Measurements from ENCODE around the gene TBL1XR1. TPM values are rescaled to one million over a fixed set of nuclear protein-coding genes. Genes with fewer than 3 reads are reported as not detected.

Gene TBL1XR1
- total and polyA plus RNA-seq, 2 of the 8 experiments (the other 6 are each of a cell fraction or from before 2014, with no cell fraction given), result 28.1 to 147 TPM

DNA sequence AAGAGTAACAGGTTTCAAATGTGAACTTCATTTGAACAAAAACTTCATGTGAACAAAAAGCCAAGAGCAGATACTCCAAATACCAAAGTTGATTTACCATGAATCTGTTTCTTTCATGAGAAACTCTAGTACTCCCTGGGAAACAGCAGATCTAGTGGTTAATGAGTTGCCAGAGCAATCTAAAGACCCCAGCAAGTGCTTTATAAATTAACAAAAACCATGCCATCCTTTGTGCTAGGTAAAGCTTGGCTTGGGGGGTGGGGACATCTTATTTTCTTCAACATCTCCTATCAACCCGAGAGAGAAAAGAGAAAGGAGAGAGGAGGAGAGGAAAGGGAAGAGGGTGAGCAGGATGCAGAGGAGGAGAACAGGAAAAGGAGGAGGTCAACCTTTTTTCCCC lies 100.7 kb downstream of the TBL1XR1 start:
- Histone ChIP-seq H3K79me1 (ENCODE audit: low read depth, low read length) (peaks cover 4% of the 10 kb centered on the region; the same call in 1 of the 2 replicates), H3K79me2 (ENCODE audit: control insufficient read depth in 1 of 2, insufficient read depth in 2 of 2, low read length in 2 of 2) (peaks cover 24 to 99% of the 10 kb centered on the region in 2 experiments), H3K4me3 (ENCODE audit: extremely low read depth in 1 of 4, insufficient read depth in 2 of 4, low read depth in 3 of 4, low read length in 4 of 4) (no peak overlapping the region), H3K4me2 (ENCODE audit: insufficient read depth in 1 of 2, low read depth in 2 of 2, low read length in 2 of 2) (no peak overlapping the region), H3K14ac (ENCODE audit: insufficient read length) (no peak overlapping the region), H3K18ac (ENCODE audit: extremely low read depth, low read length) (no peak overlapping the region), H2BK120ac (replicated peaks; ENCODE audit: low read depth, low read length) (no peak overlapping the region), H2BK5ac (ENCODE audit: low read depth, low read length) (no peak overlapping the region), H3K4ac (replicated peaks; ENCODE audit: insufficient read length, low read depth, low read length) (no peak overlapping the region), H4K20me1 (replicated peaks in 1 of 2; ENCODE audit: control insufficient read depth in 1 of 2, insufficient read depth in 2 of 2, low read length in 2 of 2) (peaks cover 0 to 5% of the 10 kb centered on the region in 2 experiments), H2BK12ac (ENCODE audit: low read depth, low read length) (no peak overlapping the region), H2AFZ (ENCODE audit: low read length) (no peak overlapping the region), H2BK15ac (ENCODE audit: low read length) (no peak overlapping the region), H4K5ac (ENCODE audit: insufficient read length, low read depth, low read length) (no peak overlapping the region), H3K23ac (ENCODE audit: insufficient read length) (no peak overlapping the region), H3K23me2 (ENCODE audit: low read depth, low read length) (no peaks in the 10 kb centered on the region; the same call in 1 of the 2 replicates), H3K27ac (ENCODE audit: low read depth, low read length) (no peak overlapping the region), H4K91ac (replicated peaks; ENCODE audit: insufficient read length, low read length) (no peak overlapping the region), H2BK20ac (ENCODE audit: low read length) (no peak overlapping the region), H2AK5ac (ENCODE audit: low read depth, low read length) (no peak overlapping the region), H3K27me3 (replicated peaks in 1 of 4; ENCODE audit: control insufficient read depth in 3 of 4, extremely low read depth in 1 of 4, insufficient read depth in 3 of 4, low read length in 3 of 4) (no peaks in the 10 kb centered on the region), H3K56ac (replicated peaks; ENCODE audit: insufficient read length, low read depth, low read length) (no peak overlapping the region), H3K4me1 (replicated peaks in 1 of 4; ENCODE audit: control insufficient read depth in 3 of 4, insufficient read depth in 4 of 4, low read length in 3 of 4) (peaks cover 0 to 3% (median 0%) of the 10 kb centered on the region in 4 experiments; a peak in 2 of 7 replicates), H3K9me3 (ENCODE audit: insufficient read depth in 2 of 2, low read depth in 1 of 2, low read length in 1 of 2) (peaks cover 0 to 4% of the 10 kb centered on the region in 2 experiments; a peak in 1 of 4 replicates), H3K9ac (replicated peaks in 1 of 4; ENCODE audit: extremely low read depth in 1 of 4, low read depth in 3 of 4, low read length in 3 of 4) (no peak overlapping the region), H4K8ac (ENCODE audit: extremely low read depth, insufficient read depth, low read length) (no peak overlapping the region), H3K36me3 (ENCODE audit: control insufficient read depth in 2 of 4, insufficient read depth in 4 of 4, low read length in 3 of 4) (peaks cover 0 to 22% (median 1%) of the 10 kb centered on the region in 4 experiments; a peak in 4 of 8 replicates)
- ChIA-PET POLR2A (ENCODE audit: partially characterized antibody) (interaction anchor here (0.8 kb wide), 1 partner anchor 263 kb away, joined by 3 read pairs; no protein-coding TSS in a partner anchor), CTCF (ENCODE audit: partially characterized antibody) (no interaction called here)
- DNase-seq (ENCODE audit: low read depth in 1 of 2, low spot score in 2 of 2) (no peak), FAIRE-seq (no peak)
- WGBS, 2 experiments (ENCODE audit: extremely low coverage in 1 of 2, insufficient coverage in 1 of 2, insufficient read length in 1 of 2, insufficient replicate concordance in 2 of 2, low coverage in 1 of 2, low lambda C conversion rate in 2 of 2, missing lambda C conversion rate in 1 of 2), result 38% methylated on average over 1 of the region's 1 CpG; no CpG with 5 or more reads in 1 of the 2 experiments
- TF ChIP-seq SAP30 (IDR thresholded peaks at IDR 0.05; ENCODE audit: insufficient read depth, insufficient replicate concordance, low read length) (no peak), TCF12 (IDR thresholded peaks at IDR 0.05; ENCODE audit: low read depth, low read length) (no peak), RBBP5 (IDR thresholded peaks at IDR 0.05; ENCODE audit: borderline replicate concordance, low read depth, low read length) (no peak), CEBPB (IDR thresholded peaks at IDR 0.05; ENCODE audit: low read depth, low read length) (no peak), SUZ12 (IDR thresholded peaks at IDR 0.05; ENCODE audit: low read length) (no peak), SIRT6 (IDR thresholded peaks at IDR 0.05; ENCODE audit: low read length) (no peak), SP4 (IDR thresholded peaks at IDR 0.05; ENCODE audit: low read length) (no peak), POU5F1 (IDR thresholded peaks at IDR 0.05; ENCODE audit: low read depth, low read length) (no peak), YY1 (IDR thresholded peaks at IDR 0.05; ENCODE audit: low read depth, low read length) (no peak), MAX (IDR thresholded peaks at IDR 0.05) (no peak), RAD21 (IDR thresholded peaks at IDR 0.05 in 1 of 2, conservative IDR thresholded peaks at IDR 0.05 in 1 of 2; ENCODE audit: low read depth in 2 of 2, low read length in 2 of 2) (no peak), MAFK (IDR thresholded peaks at IDR 0.05; ENCODE audit: low read depth, low read length) (no peak), CREB1 (IDR thresholded peaks at IDR 0.05) (no peak), ASH2L (IDR thresholded peaks at IDR 0.05; ENCODE audit: low read length) (no peak), KDM1A (IDR thresholded peaks at IDR 0.05; ENCODE audit: borderline replicate concordance, low read length) (no peak)

Measured in H1 (cell line).